Endothelial cell of umbilical vein (primary cell): ENCODE measurements around the gene ABCC4.

ENCODE experiments used
- CTCF ChIP-seq, 2 donors: IDR thresholded peaks; 1 replicate in 1 of 2; 2 replicates in 1 of 2; pipeline ENCODE4 v1.5.1; 2011; ENCODE audit warnings: low read length in 2 of 2, mild to moderate bottlenecking in 2 of 2, moderate library complexity in 2 of 2, control low read depth in 1 of 2, inconsistent platforms in 1 of 2, low read depth in 1 of 2; ENCODE audit not compliant: insufficient read depth in 1 of 2; ENCODE audit errors: extremely low read depth in 1 of 2
- EZH2 ChIP-seq: IDR thresholded peaks from 2 replicates; pipeline ENCODE4 v1.6.1; 2012; ENCODE audit warnings: borderline replicate concordance, low read depth, mild to moderate bottlenecking, moderate library complexity, low read length, inconsistent platforms; ENCODE audit not compliant: severe bottlenecking
- FOS ChIP-seq: IDR thresholded peaks from 2 replicates; pipeline ENCODE4 v1.6.1; 2011; ENCODE audit warnings: mild to moderate bottlenecking, low read length, moderate library complexity, borderline replicate concordance; ENCODE audit not compliant: insufficient read depth
- GATA2 ChIP-seq: IDR thresholded peaks from 2 replicates; pipeline ENCODE4 v1.7.0; 2011; ENCODE audit warnings: low read depth, mild to moderate bottlenecking, moderate library complexity, mixed read lengths, low read length; ENCODE audit not compliant: insufficient read length, insufficient read depth
- JUN ChIP-seq: IDR thresholded peaks from 2 replicates; pipeline ENCODE4 v1.6.1; 2011; ENCODE audit warnings: borderline replicate concordance, low read depth; ENCODE audit not compliant: insufficient read length, insufficient read depth
- MYC ChIP-seq: IDR thresholded peaks from one replicate; pipeline ENCODE4 v1.6.1; 2011; ENCODE audit warnings: mild to moderate bottlenecking, low read depth, low read length
- POLR2A ChIP-seq: IDR thresholded peaks from 2 replicates; pipeline ENCODE4 v1.6.1; 2012; ENCODE audit warnings: low read depth, mild to moderate bottlenecking, control low read depth, low read length
- POLR2AphosphoS5 ChIP-seq: IDR thresholded peaks from 2 replicates; pipeline ENCODE4 v1.6.1; 2012; ENCODE audit warnings: low read depth, mild to moderate bottlenecking, control low read depth, low read length, moderate library complexity; ENCODE audit not compliant: insufficient read depth
- TF ChIP-seq, protein P1 (sequence below): IDR thresholded peaks from 2 replicates; pipeline ENCODE4 v1.6.1; 2011; ENCODE audit not compliant: insufficient read depth, insufficient read length

DNA sequence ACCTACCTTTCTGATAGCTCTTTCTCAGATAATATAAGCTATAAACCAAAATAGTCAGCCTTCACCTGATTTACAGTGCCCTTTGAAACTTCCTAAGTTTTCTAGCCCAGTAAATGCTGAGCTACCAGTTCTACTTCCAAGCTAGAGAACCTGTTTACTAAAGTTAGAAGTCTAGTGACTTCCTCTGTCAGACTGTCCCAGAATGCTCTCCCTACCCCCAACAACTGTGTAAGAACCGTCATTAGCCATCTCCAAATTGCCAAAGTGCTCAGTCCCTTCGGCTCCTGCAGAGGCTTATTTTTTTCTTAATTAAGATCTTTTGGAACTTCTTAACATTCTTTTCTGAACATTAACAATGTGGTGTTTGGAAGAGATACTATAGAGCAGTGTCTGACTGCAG lies 3.2 kb upstream of the ABCC4 start:
- no peak for TF ChIP-seq JUN
- TF ChIP-seq CTCF (IDR thresholded peaks at IDR 0.05; ENCODE audit: extremely low read depth in 1 of 2, insufficient read depth in 1 of 2, low read depth in 1 of 2, low read length in 2 of 2): no peak
- TF ChIP-seq POLR2AphosphoS5: no peak
- TF ChIP-seq EZH2: no peak
- no peak for TF ChIP-seq POLR2A
- TF ChIP-seq, protein P1, sequence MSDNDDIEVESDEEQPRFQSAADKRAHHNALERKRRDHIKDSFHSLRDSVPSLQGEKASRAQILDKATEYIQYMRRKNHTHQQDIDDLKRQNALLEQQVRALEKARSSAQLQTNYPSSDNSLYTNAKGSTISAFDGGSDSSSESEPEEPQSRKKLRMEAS: no peak
- no peak for TF ChIP-seq GATA2
- no peak for TF ChIP-seq MYC
- TF ChIP-seq FOS: no peak
